ENCODE measurements around the gene HEMK1.

HEMK1 gene

GRCh38 chr3:50603261-50604109 is 34.2 kb downstream of the HEMK1 start:
- no peak for DNase-seq

GRCh38 chr3:50604110-50604621 is 34.8 kb downstream of the HEMK1 start:
- DNase-seq = no peak

- no peak for DNase-seq
Measured at GRCh38 chr3:50604628-50605588, 35.6 kb downstream of the HEMK1 start.

GRCh38 chr3:50605901-50606326 is 36.6 kb downstream of the HEMK1 start:
- no peak for DNase-seq

GRCh38 chr3:50606596-50606995 is 37.3 kb downstream of the HEMK1 start:
- peak; percentile 51 for DNase-seq

- DNase-seq = no peak
Measured at GRCh38 chr3:50607271-50608091, 38.2 kb downstream of the HEMK1 start.

GRCh38 chr3:50608278-50608677 is 39.0 kb downstream of the HEMK1 start:
- DNase-seq = no peak

GRCh38 chr3:50609071-50609762 is 39.9 kb downstream of the HEMK1 start:
- no peak for DNase-seq

- DNase-seq = no peak
Measured at GRCh38 chr3:50609763-50610085, 40.4 kb downstream of the HEMK1 start.

- no peak for DNase-seq
Measured at GRCh38 chr3:50610181-50610971, 41.1 kb downstream of the HEMK1 start.

- DNase-seq = no peak
Measured at GRCh38 chr3:50610992-50611463, 41.7 kb downstream of the HEMK1 start.

GRCh38 chr3:50611464-50612233 is 42.3 kb downstream of the HEMK1 start, which contains the start of gene CISH:
CISH (minus strand) TSS chr3:50611774; CDS start chr3:50611650, 124 bp downstream.
- DNase-seq = peak; percentile 97

GRCh38 chr3:50612234-50612882 is 43.0 kb downstream of the HEMK1 start:
- DNase-seq = peak; percentile 38

- no peak for DNase-seq
Measured at GRCh38 chr3:50612970-50613846, 43.9 kb downstream of the HEMK1 start.

- no peak for DNase-seq
Measured at GRCh38 chr3:50615190-50615589, 45.9 kb downstream of the HEMK1 start.

- peak; percentile 86 for DNase-seq
Measured at GRCh38 chr3:50616003-50616769, 46.9 kb downstream of the HEMK1 start.

- DNase-seq = peak; percentile 96
Measured at GRCh38 chr3:50616770-50617095, 47.4 kb downstream of the HEMK1 start.
